Stomach smooth muscle (tissue), 2 donors: ENCODE results near the gene TAAR5.
"Not testable (repeated sequence)": the region's sequence is repeated elsewhere in the genome, so short reads cannot be mapped to it uniquely, and the experiment has no call there.

Source experiments
- H3K27ac ChIP-seq: one replicate; pipeline ENCODE4 v1.7.0; 2013; ENCODE audit warnings: mild to moderate bottlenecking, low read length, inconsistent platforms
- H3K27me3 ChIP-seq, 2 donors: one replicate each; pipeline ENCODE4 v1.7.0; 2013; ENCODE audit warnings: low read length in 2 of 2; ENCODE audit not compliant: insufficient read depth in 2 of 2, control insufficient read depth in 1 of 2
- H3K36me3 ChIP-seq, 2 donors: one replicate each; pipeline ENCODE4 v1.7.0; 2013; ENCODE audit warnings: low read length in 2 of 2; ENCODE audit not compliant: control insufficient read depth in 2 of 2, insufficient read depth in 2 of 2
- H3K4me1 ChIP-seq: one replicate; pipeline ENCODE4 v1.7.0; 2013; ENCODE audit warnings: low read length; ENCODE audit not compliant: control insufficient read depth, insufficient read depth
- H3K4me3 ChIP-seq, 2 donors: one replicate each; pipeline ENCODE4 v1.7.0; 2013; ENCODE audit warnings: low read length in 2 of 2
- H3K9ac ChIP-seq, 2 donors: one replicate each; pipeline ENCODE4 v1.7.0; 2013; ENCODE audit warnings: low read length in 2 of 2, mild to moderate bottlenecking in 1 of 2
- H3K9me3 ChIP-seq, 2 donors: one replicate each; pipeline ENCODE4 v1.7.0; 2013; ENCODE audit warnings: low read length in 2 of 2; ENCODE audit not compliant: control insufficient read depth in 2 of 2
- donor health status: healthy.
- donor health status: Pancreatic carcinoma.

The TAAR5 gene

GRCh38 chr6:132611616-132612015, 22.1 kb upstream of the TAAR5 start:
- Histone ChIP-seq H3K9ac (no peak overlapping the region), H3K27ac (no peak overlapping the region), H3K4me1 (no peaks in the 10 kb centered on the region), H3K4me3 (no peak overlapping the region), H3K27me3 (no peaks in the 10 kb centered on the region), H3K9me3 (no peaks in the 10 kb centered on the region), H3K36me3 (no peaks in the 10 kb centered on the region)

- Histone ChIP-seq H3K27ac (no peak overlapping the region), H3K4me1 (no peaks in the 10 kb centered on the region)
Observed at GRCh38 chr6:132607544-132608233, 18.1 kb upstream of the TAAR5 start.

DNA sequence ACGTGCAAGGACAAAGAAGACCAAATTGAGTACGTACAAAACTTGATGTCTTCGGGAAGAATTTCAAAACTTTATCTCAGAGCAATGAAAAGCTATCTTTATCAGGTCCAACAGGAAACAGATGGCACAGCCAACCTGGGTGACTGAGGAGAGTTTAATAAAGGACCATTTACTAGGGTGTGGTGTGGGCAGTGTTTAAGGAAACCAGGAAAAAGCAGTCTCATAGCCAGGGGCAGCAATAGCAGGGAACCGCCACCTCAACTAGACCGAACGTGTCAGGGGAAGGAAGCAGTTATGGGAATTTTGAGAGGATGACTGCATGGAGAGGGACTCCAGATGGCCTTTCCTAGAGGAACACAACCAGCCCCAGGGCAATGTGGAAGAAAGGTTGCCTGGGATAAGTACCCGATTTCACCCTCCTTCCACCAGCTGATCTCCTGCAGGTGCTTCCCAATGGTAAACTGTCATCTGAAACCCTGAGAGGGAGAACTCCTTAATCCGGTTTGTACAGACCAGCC, 15.2 kb upstream of the TAAR5 start:
- H3K27me3 ChIP-seq = peaks cover 0 to 2% of the 10 kb centered on the region in 2 donors
- H3K27ac ChIP-seq = no peak overlapping the region
- H3K4me1 ChIP-seq = no peaks in the 10 kb centered on the region
- no peaks in the 10 kb centered on the region for H3K36me3 ChIP-seq
- no peak overlapping the region for H3K9ac ChIP-seq
- H3K9me3 ChIP-seq = no peaks in the 10 kb centered on the region
- no peak overlapping the region for H3K4me3 ChIP-seq

More at GRCh38 chr6:132607544-132608233, 18.1 kb upstream of the TAAR5 start:
- Histone ChIP-seq H3K9ac (no peak overlapping the region), H3K36me3 (no peaks in the 10 kb centered on the region), H3K4me3 (no peak overlapping the region), H3K27me3 (no peaks in the 10 kb centered on the region), H3K9me3 (no peaks in the 10 kb centered on the region)

- not testable (repeated sequence) for H3K9me3 ChIP-seq, H3K4me1 ChIP-seq, H3K4me3 ChIP-seq, H3K27ac ChIP-seq, H3K36me3 ChIP-seq, H3K27me3 ChIP-seq, H3K9ac ChIP-seq
Observed at GRCh38 chr6:132600900-132601299, 11.4 kb upstream of the TAAR5 start.

DNA sequence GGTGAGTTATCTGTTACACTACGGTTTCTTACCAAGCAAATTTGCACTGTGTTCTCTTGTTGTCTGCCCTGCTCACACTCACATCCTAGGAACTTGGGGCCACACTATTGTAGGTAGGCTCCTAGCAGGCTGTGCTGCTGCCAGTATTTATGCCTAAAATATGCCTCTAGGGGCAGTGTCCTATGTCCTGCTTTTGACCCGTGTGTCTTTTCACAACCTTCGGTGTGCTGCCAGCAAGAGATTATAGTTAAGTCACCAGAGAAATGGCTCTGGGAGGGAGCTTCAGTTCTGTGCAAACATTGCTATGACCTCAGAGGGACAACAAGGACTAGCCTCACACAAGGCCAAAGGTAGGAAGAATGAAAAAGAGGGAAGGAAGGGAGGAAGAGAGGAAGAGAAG, 8.9 kb upstream of the TAAR5 start:
- Histone ChIP-seq H3K27me3 (peaks cover 2 to 3% of the 10 kb centered on the region in 2 donors), H3K4me1 (no peaks in the 10 kb centered on the region), H3K9me3 (no peaks in the 10 kb centered on the region), H3K27ac (no peak overlapping the region), H3K9ac (no peak overlapping the region), H3K36me3 (no peaks in the 10 kb centered on the region), H3K4me3 (no peak overlapping the region)

- Histone ChIP-seq H3K27me3 (peaks cover 2 to 3% of the 10 kb centered on the region in 2 donors), H3K9ac (no peak overlapping the region), H3K4me1 (no peaks in the 10 kb centered on the region), H3K9me3 (no peaks in the 10 kb centered on the region), H3K4me3 (no peak overlapping the region), H3K36me3 (no peaks in the 10 kb centered on the region), H3K27ac (no peak overlapping the region)
Observed at GRCh38 chr6:132596201-132596600, 6.7 kb upstream of the TAAR5 start.

- Histone ChIP-seq H3K27ac (no peak overlapping the region), H3K4me1 (no peaks in the 10 kb centered on the region), H3K27me3 (peaks cover 0 to 3% of the 10 kb centered on the region in 2 donors), H3K9me3 (no peaks in the 10 kb centered on the region), H3K36me3 (no peaks in the 10 kb centered on the region), H3K9ac (no peak overlapping the region), H3K4me3 (no peak overlapping the region)
Observed at GRCh38 chr6:132592855-132593254, 3.3 kb upstream of the TAAR5 start.

DNA sequence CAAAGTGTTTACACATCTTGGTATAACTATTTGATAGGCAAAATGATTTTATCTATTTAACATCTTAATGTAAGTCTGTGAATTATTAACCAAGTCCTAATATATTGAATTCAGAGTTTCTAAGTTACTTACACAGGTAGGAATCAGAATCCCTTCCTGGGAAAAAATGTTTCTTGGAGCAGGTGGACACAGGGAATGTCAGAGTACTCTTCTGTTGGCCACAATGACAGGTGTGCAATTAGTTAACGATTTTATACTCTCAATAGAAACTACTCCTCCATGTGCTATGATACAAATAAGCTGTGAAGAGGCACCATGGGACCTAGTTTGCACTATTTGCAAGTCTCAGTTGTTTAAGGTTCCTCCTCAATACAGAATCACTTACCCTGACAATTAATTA, 821 bp upstream of the TAAR5 start:
- no peaks in the 10 kb centered on the region for H3K4me1 ChIP-seq
- H3K36me3 ChIP-seq = no peaks in the 10 kb centered on the region
- no peaks in the 10 kb centered on the region for H3K9me3 ChIP-seq
- H3K27ac ChIP-seq = no peak overlapping the region
- H3K27me3 ChIP-seq = peaks cover 0 to 3% of the 10 kb centered on the region in 2 donors
- H3K9ac ChIP-seq = no peak overlapping the region
- no peak overlapping the region for H3K4me3 ChIP-seq

GRCh38 chr6:132587424-132587823, 2.1 kb downstream of the TAAR5 start:
- H3K9me3 ChIP-seq = no peaks in the 10 kb centered on the region
- H3K27me3 ChIP-seq = no peaks in the 10 kb centered on the region
- no peak overlapping the region for H3K9ac ChIP-seq
- no peak overlapping the region for H3K4me3 ChIP-seq
- no peaks in the 10 kb centered on the region for H3K36me3 ChIP-seq
- H3K27ac ChIP-seq = no peak overlapping the region
- no peaks in the 10 kb centered on the region for H3K4me1 ChIP-seq

DNA sequence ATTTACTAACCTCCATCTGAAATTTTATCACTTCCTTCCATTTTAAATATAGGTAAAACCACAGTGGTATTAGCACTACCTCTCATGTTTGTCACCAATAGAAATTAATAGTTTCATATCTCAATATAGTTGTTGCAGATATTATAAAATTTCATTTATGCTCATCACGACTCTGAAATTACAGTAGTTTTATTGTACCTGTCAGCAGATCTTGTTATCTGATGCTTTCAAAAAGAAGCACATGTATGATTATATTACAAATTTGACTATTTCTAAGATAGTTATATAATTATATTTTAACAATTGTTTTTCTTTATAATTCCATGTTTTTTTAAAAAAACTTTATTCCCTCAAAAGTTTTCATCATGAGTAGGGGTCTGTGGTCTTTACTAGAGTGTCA, 4.8 kb downstream of the TAAR5 start:
- Histone ChIP-seq H3K9me3 (peaks cover 0 to 2% of the 10 kb centered on the region in 2 donors), H3K9ac (no peak overlapping the region), H3K4me3 (no peak overlapping the region), H3K4me1 (no peaks in the 10 kb centered on the region), H3K27ac (no peak overlapping the region), H3K27me3 (no peaks in the 10 kb centered on the region), H3K36me3 (no peaks in the 10 kb centered on the region)

DNA sequence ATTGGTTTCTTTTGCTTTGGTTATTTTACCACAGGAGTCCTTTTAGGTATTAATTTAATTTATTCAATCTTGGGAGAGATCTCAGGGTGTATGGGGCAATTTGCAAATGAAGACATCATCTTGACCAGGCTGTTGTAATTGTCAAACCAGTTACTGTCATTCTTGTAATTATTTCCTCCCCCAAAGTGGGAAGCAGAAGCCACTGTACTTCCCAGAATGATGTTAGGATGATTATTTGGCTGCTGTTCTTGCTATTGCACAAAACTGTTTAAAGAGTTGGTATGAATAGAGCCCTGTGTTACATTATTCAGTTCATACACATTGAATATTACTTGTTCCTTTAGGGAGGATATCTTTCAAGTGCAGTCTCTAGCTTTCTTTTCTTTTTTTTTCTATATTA, 17.8 kb downstream of the TAAR5 start:
- no peak overlapping the region for H3K4me3 ChIP-seq
- no peaks in the 10 kb centered on the region for H3K36me3 ChIP-seq
- no peak overlapping the region for H3K9ac ChIP-seq
- no peak overlapping the region for H3K27ac ChIP-seq
- no peaks in the 10 kb centered on the region for H3K9me3 ChIP-seq
- no peaks in the 10 kb centered on the region for H3K4me1 ChIP-seq
- H3K27me3 ChIP-seq = peaks cover 0 to 4% of the 10 kb centered on the region in 2 donors
